Measurements from ENCODE around the gene KRTAP1-1.

DNA sequence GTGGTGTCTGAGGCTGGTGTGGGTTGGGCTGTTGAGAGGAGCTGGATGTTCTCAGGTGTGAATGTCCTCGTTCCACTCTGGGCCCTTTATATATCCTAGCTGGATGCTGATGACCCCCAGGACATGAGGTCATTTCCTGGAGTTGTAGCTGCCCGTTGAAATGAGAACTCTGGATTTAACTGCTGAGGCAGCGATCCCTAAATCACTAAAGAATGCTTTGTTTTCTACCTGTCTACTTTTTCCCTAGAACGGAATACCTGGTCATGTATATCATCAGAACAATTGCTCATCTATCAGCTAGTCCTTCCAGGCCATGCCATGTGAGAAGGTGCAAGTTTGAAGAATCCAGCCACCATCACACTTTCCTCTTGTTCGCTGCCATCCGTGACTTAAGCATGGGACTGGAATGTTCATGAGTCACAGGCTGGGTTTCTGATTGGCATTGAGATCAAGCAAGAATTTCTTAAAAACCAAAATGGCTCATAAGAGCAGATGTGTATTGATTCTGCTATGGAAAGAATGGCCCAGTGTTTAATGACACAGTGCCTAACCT is 18.9 kb upstream of the KRTAP1-1 start, which contains the start of gene KRTAP2-3:
- TF ChIP-seq, protein P1, sequence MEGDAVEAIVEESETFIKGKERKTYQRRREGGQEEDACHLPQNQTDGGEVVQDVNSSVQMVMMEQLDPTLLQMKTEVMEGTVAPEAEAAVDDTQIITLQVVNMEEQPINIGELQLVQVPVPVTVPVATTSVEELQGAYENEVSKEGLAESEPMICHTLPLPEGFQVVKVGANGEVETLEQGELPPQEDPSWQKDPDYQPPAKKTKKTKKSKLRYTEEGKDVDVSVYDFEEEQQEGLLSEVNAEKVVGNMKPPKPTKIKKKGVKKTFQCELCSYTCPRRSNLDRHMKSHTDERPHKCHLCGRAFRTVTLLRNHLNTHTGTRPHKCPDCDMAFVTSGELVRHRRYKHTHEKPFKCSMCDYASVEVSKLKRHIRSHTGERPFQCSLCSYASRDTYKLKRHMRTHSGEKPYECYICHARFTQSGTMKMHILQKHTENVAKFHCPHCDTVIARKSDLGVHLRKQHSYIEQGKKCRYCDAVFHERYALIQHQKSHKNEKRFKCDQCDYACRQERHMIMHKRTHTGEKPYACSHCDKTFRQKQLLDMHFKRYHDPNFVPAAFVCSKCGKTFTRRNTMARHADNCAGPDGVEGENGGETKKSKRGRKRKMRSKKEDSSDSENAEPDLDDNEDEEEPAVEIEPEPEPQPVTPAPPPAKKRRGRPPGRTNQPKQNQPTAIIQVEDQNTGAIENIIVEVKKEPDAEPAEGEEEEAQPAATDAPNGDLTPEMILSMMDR (IDR thresholded peaks at IDR 0.05; ENCODE audit: low read depth, low read length), result no peak
- no peak for TF ChIP-seq EZH2phosphoT487 (IDR thresholded peaks at IDR 0.05; ENCODE audit: low read depth)

All from OCI-LY3 (cell line).